ENCODE results near the gene IGFBP5.
A peak's percentile ranks its signal among the peaks of the same experiment; 100 is the strongest.

Gene IGFBP5

GRCh38 chr2:216713691-216714336 is 18.5 kb upstream of the IGFBP5 start:
- no peak for DNase-seq (ENCODE audit: low spot score)

DNA sequence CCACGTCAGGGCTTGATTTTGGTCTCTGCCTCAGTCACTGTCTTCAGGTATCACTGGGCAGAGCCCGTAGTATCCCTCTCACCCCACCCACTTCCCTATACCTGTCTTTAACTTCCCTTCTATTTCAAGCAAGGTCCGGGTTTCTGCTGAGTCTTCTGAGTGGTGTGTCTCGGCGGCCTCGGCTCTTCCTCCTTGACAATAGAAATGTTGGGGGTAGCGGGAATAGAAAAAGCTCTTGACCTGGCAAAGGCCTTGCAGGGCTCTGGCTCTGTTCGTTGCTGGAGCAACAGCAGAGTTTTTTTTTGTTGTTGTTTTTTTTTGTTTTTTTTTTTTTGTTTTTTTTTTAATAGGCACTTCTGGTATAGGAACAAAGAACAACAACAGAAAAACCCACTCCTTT is 16.0 kb upstream of the IGFBP5 start:
- DNase-seq (ENCODE audit: low spot score): no peak

DNA sequence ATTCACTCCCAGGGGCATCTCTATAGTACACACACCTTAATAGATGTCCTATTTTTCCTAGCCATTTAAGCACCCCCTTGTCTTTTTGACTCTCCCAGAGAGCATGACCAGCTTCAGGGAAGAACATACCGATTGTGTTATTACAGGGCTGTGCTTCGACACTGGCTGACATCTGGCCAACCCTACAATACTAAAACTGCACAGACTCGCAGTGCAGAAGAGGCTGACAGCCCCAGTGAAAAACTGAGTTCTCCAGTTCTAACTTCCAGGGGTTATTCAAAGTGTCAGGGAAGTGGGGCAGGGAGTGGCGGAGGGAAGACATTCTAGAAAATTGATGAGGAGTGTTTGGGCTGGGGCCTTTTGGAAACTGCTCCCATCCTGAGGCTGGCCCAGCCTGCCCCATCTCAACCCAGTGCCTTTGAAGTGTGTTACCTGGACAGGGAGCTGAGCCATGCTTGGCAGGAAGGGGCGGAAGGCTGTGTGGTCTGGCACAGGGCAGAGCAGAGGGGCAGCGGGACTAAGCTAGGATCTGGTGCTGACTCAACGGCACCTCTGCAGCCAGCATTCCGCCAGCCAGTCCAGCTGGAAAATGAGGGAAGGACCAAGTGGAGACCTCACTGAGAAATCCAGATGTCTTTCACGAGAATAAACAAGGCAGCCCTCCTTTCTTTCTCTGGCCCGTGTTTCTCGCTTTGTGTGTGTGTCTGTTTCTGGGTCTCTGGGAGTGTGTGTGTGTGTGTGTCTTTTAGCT is 15.4 kb upstream of the IGFBP5 start:
- DNase-seq (ENCODE audit: low spot score): no peak

DNA sequence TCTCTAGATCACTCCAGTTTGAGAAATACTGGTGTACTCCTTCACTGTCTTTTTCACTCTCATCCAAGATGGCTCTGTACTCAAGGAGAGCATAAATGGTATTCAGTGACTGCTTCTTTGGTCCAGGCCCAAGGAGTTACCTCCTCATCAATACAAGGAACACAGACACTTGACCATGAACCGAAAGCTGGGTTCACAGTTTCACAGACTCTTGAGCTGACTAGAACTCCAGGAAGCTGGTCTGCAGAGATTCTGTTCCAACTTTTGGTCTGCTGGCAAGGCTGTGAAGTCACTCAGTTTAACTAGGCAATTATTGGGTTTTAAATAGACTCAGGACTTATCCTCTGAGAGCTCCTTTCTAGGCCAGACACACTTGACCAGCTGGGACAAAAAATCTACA is 7.4 kb upstream of the IGFBP5 start:
- no peak for DNase-seq (ENCODE audit: low spot score)

GRCh38 chr2:216701544-216701943 is 6.2 kb upstream of the IGFBP5 start:
- no peak for DNase-seq (ENCODE audit: low spot score)

GRCh38 chr2:216700781-216701180 is 5.4 kb upstream of the IGFBP5 start:
- DNase-seq (ENCODE audit: low spot score): no peak

DNA sequence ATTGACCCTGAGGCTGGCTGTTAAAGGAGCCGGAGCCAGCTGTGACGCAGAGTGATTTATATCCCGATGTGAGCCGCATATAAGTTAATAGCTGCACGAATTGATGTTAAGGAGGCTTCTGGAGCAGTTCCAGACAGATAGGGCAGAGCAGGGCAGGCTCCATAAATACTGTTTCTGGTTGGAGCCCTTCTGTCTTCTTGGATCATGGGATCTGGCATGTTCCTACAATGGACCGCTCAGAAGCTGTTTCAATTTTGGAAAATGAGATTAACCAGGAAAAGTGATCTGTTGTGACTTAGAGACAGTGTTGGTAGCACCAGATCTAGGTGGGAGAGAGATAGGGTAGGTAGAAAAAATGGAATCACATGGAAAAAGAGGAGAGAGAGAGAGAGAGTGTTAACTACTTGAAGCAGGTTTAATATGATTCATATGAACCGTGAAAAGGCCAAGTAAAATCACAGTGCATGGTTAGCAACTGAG is 4.8 kb upstream of the IGFBP5 start:
- DNase-seq (ENCODE audit: low spot score): no peak

DNA sequence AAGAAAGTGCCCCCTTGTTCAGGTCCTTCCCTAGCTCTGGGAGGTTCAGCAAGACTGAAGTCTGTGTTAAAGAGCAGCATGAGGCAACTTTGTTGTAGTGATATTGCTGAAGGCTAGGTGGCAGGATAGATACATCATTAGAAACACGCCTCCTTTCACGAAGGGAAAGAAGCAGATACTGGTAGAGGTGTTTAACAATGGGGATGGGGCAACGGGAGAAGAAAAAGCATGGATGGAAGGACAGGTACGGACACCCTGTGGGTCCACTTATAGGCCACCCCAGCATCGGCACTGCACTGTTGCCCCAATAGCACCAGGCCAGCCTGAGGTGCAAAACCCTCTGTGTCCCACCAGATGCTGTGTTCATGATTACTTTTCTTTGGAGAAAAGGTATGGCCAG is 3.5 kb upstream of the IGFBP5 start:
- DNase-seq (ENCODE audit: low spot score): peak; percentile 49

DNA sequence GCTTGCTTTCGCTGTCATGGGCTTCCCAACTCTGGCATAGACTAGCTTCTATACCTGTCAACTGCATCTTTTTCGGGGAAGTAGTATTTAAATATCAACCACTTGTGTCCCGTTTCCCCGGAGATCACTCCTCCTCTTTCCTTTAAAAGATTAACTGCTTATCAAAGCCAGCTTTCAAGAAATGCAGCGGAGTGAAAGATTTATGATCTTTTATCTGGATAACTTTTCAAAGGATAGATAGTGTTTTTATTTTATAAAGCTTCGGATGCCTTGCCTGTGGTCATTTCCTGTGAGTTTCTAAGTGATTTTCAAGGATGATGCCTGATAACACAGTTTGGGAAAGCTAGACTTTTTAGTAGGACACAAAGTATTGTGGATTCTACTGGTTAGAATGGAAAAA is 2.9 kb upstream of the IGFBP5 start:
- DNase-seq (ENCODE audit: low spot score): no peak

DNA sequence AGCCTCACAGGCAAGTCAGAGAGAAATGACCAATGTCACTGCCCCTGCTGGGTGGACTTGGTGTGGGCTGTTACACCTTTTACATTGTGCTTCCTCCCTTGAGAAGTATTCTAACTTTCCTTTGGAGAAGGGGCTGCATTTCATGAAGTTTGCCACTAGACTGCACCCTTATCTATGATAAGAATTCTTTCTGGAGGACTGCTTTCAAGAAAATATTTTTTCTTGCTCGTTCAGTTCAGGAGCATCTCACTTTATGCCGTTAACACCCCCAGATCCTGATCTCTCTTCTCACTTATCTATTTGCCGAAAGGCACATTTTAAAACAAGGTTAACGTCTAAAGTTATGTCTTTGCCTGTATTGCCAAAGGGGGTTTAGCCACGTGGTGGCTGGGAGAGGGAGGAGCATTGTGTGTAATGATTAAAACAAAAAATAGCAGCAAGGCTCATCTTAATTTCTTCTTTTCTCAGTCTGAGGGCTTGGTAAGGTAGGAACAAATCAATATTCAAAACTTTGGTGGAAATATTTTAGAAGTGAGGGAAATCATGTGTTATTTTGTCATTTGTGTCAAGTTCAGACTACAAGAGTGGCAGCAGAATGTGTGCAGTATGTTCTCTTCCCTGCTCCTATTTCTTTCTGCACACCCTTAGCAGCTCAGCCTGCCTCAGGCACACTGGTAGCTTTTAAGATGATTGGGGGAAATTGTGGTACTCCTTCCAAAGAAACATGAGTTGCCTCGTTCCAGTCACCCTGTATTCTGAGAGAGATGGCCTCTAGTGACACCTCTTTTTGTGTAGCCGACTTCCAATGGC is 1.6 kb upstream of the IGFBP5 start:
- no peak for DNase-seq (ENCODE audit: low spot score)

DNA sequence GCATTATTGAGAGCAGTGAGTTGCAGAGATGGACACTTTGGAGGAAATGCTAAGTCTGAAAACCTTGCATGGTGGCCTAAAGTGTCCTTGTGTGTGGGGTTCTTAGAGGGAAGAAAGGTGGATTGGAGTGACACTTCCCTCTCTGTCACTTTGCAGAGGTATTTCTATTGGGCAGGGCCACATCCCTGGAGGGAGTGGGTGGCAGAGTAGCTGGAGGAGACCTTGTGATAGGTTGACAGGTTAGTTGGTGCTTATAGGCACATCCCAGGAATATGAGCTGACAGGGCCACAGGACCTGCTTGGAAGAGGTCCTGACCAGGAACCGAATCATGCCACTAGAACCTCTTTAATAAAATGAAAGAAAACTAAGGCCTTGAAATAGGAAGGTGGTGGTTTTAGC is 972 bp upstream of the IGFBP5 start:
- no peak for DNase-seq (ENCODE audit: low spot score)

- DNase-seq (ENCODE audit: low spot score): no peak
Observed at GRCh38 chr2:216694826-216695217, 527 bp downstream of the IGFBP5 start.

DNA sequence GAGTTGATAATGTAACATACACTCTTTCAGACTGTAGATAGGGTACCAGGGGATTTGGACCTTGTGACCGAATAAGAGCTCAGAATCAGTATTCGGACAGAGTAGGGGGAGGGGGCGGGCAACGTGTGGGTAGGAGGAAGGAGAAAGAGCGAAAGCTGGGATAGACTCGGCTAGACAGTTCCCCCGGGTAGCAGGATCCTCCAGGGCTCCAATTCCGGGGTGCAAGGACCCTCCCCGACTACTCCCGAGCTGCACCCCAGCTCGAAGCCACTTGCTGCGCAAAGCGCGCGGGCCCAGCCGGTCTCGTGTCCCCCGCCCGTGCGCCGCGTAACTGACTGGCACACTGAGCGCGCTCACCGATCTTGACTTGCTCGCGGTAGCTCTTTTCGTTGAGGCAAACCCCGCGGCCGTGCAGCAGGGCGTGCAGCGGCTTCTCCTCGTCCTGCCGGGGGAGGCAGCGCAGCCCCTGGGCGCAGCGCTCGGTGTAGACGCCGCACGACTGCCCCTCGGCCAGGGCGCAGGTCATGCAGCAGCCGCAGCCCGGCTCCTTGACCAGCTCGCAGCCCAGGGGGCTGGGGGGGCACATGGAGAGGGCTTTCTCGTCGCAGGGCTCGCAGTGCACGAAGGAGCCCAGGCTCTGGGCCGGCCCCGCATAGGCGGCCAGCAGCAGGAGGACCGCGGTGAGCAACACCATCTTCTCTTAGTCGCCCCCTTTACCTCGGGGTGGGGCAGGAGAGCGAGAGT is 1.1 kb downstream of the IGFBP5 start:
- DNase-seq (ENCODE audit: low spot score): no peak

- no peak for DNase-seq (ENCODE audit: low spot score)
Observed at GRCh38 chr2:216693414-216694080, 1.8 kb downstream of the IGFBP5 start.

GRCh38 chr2:216692636-216693413 is 2.5 kb downstream of the IGFBP5 start:
- DNase-seq (ENCODE audit: low spot score): peak; percentile 27

DNA sequence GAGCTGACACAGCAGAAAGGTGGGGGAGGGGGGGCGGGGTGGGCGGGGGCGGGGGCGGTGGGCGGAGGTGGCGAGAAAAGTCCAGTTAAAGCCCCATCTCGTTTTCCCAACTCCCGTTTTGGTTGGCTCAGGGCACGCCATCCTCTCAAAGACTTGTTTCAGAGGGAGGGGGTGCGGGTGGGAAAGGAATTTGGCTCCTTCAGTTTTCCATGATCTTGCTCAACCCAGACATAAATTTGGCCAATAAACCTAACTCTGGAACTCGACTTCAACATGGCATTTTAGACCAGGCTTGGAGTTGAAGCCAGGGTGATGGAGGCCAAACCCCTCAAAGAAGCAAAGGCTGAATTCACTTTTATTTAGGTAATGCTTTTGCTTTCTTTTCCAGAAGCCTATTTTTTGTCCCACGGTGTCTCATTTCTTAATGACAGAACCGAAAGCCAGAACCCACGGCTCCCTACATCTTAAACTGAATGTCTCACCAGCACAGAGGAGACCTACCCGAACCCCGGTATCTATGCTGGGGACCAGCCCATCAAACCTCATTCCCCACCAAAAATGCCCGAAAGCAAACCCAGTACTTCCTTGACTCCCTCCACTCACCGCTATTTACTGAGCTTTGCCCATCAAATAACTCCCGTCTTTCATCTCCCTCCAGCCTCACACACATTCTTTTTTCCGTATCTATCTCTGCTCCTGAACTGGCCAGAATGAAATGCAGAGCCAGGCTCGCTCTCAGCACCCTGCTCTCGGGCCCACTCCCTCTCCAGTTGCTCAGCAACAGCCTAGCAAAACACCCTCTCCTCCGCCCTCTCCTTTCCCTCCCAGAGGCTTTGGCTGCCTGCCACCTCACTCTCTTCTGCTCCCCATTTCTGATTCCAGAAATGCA is 4.3 kb downstream of the IGFBP5 start:
- DNase-seq (ENCODE audit: low spot score): no peak

- DNase-seq (ENCODE audit: low spot score): no peak
Observed at GRCh38 chr2:216690456-216690852, 4.9 kb downstream of the IGFBP5 start.

- no peak for DNase-seq (ENCODE audit: low spot score)
Observed at GRCh38 chr2:216689397-216689796, 6.0 kb downstream of the IGFBP5 start.

GRCh38 chr2:216688731-216689340 is 6.5 kb downstream of the IGFBP5 start:
- no peak for DNase-seq (ENCODE audit: low spot score)
